Measurements from ENCODE around the gene NPY2R.

GRCh38 chr4:155241664-155242063 lies 33.2 kb downstream of the NPY2R start:
- TF ChIP-seq POLR2AphosphoS5 (IDR thresholded peaks at IDR 0.05; ENCODE audit: low read depth, low read length) (no peak), SIN3A (IDR thresholded peaks at IDR 0.05; ENCODE audit: borderline replicate concordance, insufficient read depth, low read depth, low read length) (no peak)
- TF ChIP-seq, protein P1, sequence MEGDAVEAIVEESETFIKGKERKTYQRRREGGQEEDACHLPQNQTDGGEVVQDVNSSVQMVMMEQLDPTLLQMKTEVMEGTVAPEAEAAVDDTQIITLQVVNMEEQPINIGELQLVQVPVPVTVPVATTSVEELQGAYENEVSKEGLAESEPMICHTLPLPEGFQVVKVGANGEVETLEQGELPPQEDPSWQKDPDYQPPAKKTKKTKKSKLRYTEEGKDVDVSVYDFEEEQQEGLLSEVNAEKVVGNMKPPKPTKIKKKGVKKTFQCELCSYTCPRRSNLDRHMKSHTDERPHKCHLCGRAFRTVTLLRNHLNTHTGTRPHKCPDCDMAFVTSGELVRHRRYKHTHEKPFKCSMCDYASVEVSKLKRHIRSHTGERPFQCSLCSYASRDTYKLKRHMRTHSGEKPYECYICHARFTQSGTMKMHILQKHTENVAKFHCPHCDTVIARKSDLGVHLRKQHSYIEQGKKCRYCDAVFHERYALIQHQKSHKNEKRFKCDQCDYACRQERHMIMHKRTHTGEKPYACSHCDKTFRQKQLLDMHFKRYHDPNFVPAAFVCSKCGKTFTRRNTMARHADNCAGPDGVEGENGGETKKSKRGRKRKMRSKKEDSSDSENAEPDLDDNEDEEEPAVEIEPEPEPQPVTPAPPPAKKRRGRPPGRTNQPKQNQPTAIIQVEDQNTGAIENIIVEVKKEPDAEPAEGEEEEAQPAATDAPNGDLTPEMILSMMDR (IDR thresholded peaks at IDR 0.05), result no peak

All from Panc1 (cell line).